ENCODE data around the gene RPE65. TPM values are rescaled to one million over a fixed set of nuclear protein-coding genes. Genes with fewer than 3 reads are reported as not detected.
A peak's percentile ranks its signal among the peaks of the same experiment; 100 is the strongest.
"Not testable (repeated sequence)": the region's sequence is repeated elsewhere in the genome, so short reads cannot be mapped to it uniquely, and the experiment has no call there.

Gene RPE65
- total RNA-seq, result not detected

GRCh38 chr1:68449901-68450300 is at the start of gene RPE65:
RPE65 (minus strand) TSS chr1:68449954; CDS start chr1:68449905, 49 bp downstream.
- Histone ChIP-seq H3K9ac (ENCODE audit: low read depth in 1 of 3, low read length in 3 of 3) (no peak within 1 kb of the TSS), H3K27me3 (ENCODE audit: control insufficient read depth in 3 of 3, insufficient read depth in 3 of 3, low read length in 3 of 3) (peaks cover 0 to under 1% (median 0%) of the 10 kb centered on the region in 3 donors), H3K27ac (ENCODE audit: low read depth, low read length) (no peak within 1 kb of the TSS), H3K4me1 (ENCODE audit: control insufficient read depth in 3 of 3, insufficient read depth in 3 of 3, low read length in 3 of 3) (no peaks in the 10 kb centered on the region), H3K36me3 (ENCODE audit: control insufficient read depth in 3 of 3, insufficient read depth in 3 of 3, low read length in 3 of 3) (no peaks in the 10 kb centered on the region), H3K9me3 (ENCODE audit: control insufficient read depth in 3 of 3, low read length in 3 of 3) (no peaks in the 10 kb centered on the region), H3K4me3 (ENCODE audit: low read length in 3 of 3) (no peak within 1 kb of the TSS)

GRCh38 chr1:68497358-68497698 is 47.6 kb upstream of the RPE65 start:
- Histone ChIP-seq H3K4me3 (ENCODE audit: low read length in 3 of 3) (peak overlapping the region; percentile 76 to 90 (median 84)), H3K27ac (ENCODE audit: low read depth, low read length) (no peak overlapping the region), H3K27me3 (ENCODE audit: control insufficient read depth in 3 of 3, insufficient read depth in 3 of 3, low read length in 3 of 3) (no peaks in the 10 kb centered on the region), H3K9me3 (ENCODE audit: control insufficient read depth in 3 of 3, low read length in 3 of 3) (no peaks in the 10 kb centered on the region), H3K9ac (ENCODE audit: low read depth in 1 of 3, low read length in 3 of 3) (peak overlapping the region; percentile 41 to 77 (median 59)), H3K36me3 (ENCODE audit: control insufficient read depth in 3 of 3, insufficient read depth in 3 of 3, low read length in 3 of 3) (no peaks in the 10 kb centered on the region), H3K4me1 (ENCODE audit: control insufficient read depth in 3 of 3, insufficient read depth in 3 of 3, low read length in 3 of 3) (peaks cover 10 to 16% (median 12%) of the 10 kb centered on the region in 3 donors)

- H3K9me3 ChIP-seq (ENCODE audit: control insufficient read depth in 3 of 3, low read length in 3 of 3), result no peaks in the 10 kb centered on the region
- no peak within 1 kb of the TSS for H3K27ac ChIP-seq (ENCODE audit: low read depth, low read length)
- peaks cover 10 to 16% (median 12%) of the 10 kb centered on the region in 3 donors for H3K4me1 ChIP-seq (ENCODE audit: control insufficient read depth in 3 of 3, insufficient read depth in 3 of 3, low read length in 3 of 3)
- H3K36me3 ChIP-seq (ENCODE audit: control insufficient read depth in 3 of 3, insufficient read depth in 3 of 3, low read length in 3 of 3), result no peaks in the 10 kb centered on the region
- H3K9ac ChIP-seq (ENCODE audit: low read depth in 1 of 3, low read length in 3 of 3), result peak within 1 kb of the TSS; percentile 41 to 77 (median 75)
- peak within 1 kb of the TSS; percentile 76 to 90 (median 84) for H3K4me3 ChIP-seq (ENCODE audit: low read length in 3 of 3)
- no peaks in the 10 kb centered on the region for H3K27me3 ChIP-seq (ENCODE audit: control insufficient read depth in 3 of 3, insufficient read depth in 3 of 3, low read length in 3 of 3)
Measured at GRCh38 chr1:68496680-68497357, 47.1 kb upstream of the RPE65 start, which contains the start of gene DEPDC1. DEPDC1 (minus strand) TSS chr1:68497082; CDS start chr1:68496999, 83 bp downstream.

GRCh38 chr1:68495968-68496679 is 46.4 kb upstream of the RPE65 start:
- peak overlapping the region; percentile 41 to 77 (median 75) for H3K9ac ChIP-seq (ENCODE audit: low read depth in 1 of 3, low read length in 3 of 3)
- no peaks in the 10 kb centered on the region for H3K27me3 ChIP-seq (ENCODE audit: control insufficient read depth in 3 of 3, insufficient read depth in 3 of 3, low read length in 3 of 3)
- no peaks in the 10 kb centered on the region for H3K36me3 ChIP-seq (ENCODE audit: control insufficient read depth in 3 of 3, insufficient read depth in 3 of 3, low read length in 3 of 3)
- H3K4me1 ChIP-seq (ENCODE audit: control insufficient read depth in 3 of 3, insufficient read depth in 3 of 3, low read length in 3 of 3), result peaks cover 10 to 16% (median 12%) of the 10 kb centered on the region in 3 donors
- no peaks in the 10 kb centered on the region for H3K9me3 ChIP-seq (ENCODE audit: control insufficient read depth in 3 of 3, low read length in 3 of 3)
- H3K4me3 ChIP-seq (ENCODE audit: low read length in 3 of 3), result peak overlapping the region; percentile 76 to 90 (median 84)
- H3K27ac ChIP-seq (ENCODE audit: low read depth, low read length), result no peak overlapping the region

DNA sequence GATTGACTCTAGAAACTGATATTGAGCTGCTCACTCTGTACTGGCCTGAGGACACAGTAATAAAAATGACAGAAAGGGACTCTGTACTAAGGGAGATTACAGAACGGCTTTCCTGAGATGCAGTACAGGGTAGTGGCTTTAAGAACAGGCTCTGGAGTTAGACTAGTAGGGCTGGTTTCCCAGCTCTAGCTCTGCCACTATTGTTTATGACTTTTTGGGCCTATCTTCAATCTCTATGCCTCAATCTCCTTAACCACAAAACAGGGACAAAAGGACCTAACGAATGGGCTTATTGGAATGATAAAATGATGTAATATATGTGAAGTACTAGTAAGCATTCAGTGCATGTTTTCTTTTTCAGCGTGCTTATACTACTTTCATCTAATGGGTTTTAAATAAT is 45.8 kb upstream of the RPE65 start:
- Histone ChIP-seq H3K36me3 (ENCODE audit: control insufficient read depth in 3 of 3, insufficient read depth in 3 of 3, low read length in 3 of 3) (no peaks in the 10 kb centered on the region), H3K4me1 (ENCODE audit: control insufficient read depth in 3 of 3, insufficient read depth in 3 of 3, low read length in 3 of 3) (peaks cover 10 to 16% (median 12%) of the 10 kb centered on the region in 3 donors), H3K9me3 (ENCODE audit: control insufficient read depth in 3 of 3, low read length in 3 of 3) (no peaks in the 10 kb centered on the region), H3K27ac (ENCODE audit: low read depth, low read length) (no peak overlapping the region), H3K27me3 (ENCODE audit: control insufficient read depth in 3 of 3, insufficient read depth in 3 of 3, low read length in 3 of 3) (no peaks in the 10 kb centered on the region), H3K9ac (ENCODE audit: low read depth in 1 of 3, low read length in 3 of 3) (no peak overlapping the region), H3K4me3 (ENCODE audit: low read length in 3 of 3) (no peak overlapping the region)

DNA sequence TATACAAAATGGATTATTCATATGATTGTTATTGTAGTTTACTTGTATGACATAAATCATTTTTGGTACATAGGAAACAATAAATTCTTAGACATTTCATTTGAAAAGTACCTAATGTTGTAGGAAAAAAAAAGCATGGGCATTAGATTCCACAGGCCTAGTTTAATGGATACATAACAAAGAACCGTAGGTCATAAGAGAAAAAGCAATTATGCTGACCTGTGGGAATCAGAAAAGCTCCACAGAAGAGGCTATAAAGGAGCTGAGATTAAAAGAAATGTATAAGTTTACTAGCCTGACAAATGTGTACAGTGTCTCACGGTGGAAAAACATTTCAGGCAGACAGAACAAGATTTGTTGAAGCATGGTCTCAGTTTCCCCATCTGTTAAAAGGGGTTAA is 43.4 kb upstream of the RPE65 start:
- no peak overlapping the region for H3K27ac ChIP-seq (ENCODE audit: low read depth, low read length)
- no peaks in the 10 kb centered on the region for H3K27me3 ChIP-seq (ENCODE audit: control insufficient read depth in 3 of 3, insufficient read depth in 3 of 3, low read length in 3 of 3)
- no peaks in the 10 kb centered on the region for H3K36me3 ChIP-seq (ENCODE audit: control insufficient read depth in 3 of 3, insufficient read depth in 3 of 3, low read length in 3 of 3)
- no peaks in the 10 kb centered on the region for H3K9me3 ChIP-seq (ENCODE audit: control insufficient read depth in 3 of 3, low read length in 3 of 3)
- no peak overlapping the region for H3K4me3 ChIP-seq (ENCODE audit: low read length in 3 of 3)
- H3K9ac ChIP-seq (ENCODE audit: low read depth in 1 of 3, low read length in 3 of 3), result no peak overlapping the region
- peaks cover 10 to 16% (median 12%) of the 10 kb centered on the region in 3 donors for H3K4me1 ChIP-seq (ENCODE audit: control insufficient read depth in 3 of 3, insufficient read depth in 3 of 3, low read length in 3 of 3)

DNA sequence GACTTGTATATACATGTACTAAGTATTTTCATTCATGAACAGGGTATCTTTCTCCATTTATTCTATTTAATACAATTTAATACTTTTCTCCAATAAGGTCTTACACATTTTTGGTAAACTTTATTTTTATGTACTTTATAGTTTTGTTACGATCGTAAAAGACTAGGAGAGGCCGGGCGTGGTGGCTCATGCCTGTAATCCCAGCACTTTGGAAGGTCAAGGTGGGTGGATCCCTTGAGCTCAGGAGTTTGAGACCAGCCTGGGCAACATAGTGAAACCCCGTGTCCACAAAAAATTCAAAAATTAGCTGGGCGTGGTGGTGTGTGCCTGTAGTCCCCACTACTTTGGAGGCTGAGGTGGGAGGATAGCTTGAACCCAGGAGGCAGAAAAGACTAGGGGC is 42.5 kb upstream of the RPE65 start:
- H3K9ac ChIP-seq (ENCODE audit: low read depth in 1 of 3, low read length in 3 of 3); H3K4me3 ChIP-seq (ENCODE audit: low read length in 3 of 3): not testable (repeated sequence)

GRCh38 chr1:68490046-68490651 is 40.4 kb upstream of the RPE65 start:
- Histone ChIP-seq H3K4me1 (ENCODE audit: control insufficient read depth in 3 of 3, insufficient read depth in 3 of 3, low read length in 3 of 3) (no peaks in the 10 kb centered on the region), H3K4me3 (ENCODE audit: low read length in 3 of 3) (no peak overlapping the region), H3K36me3 (ENCODE audit: control insufficient read depth in 3 of 3, insufficient read depth in 3 of 3, low read length in 3 of 3) (no peaks in the 10 kb centered on the region), H3K9me3 (ENCODE audit: control insufficient read depth in 3 of 3, low read length in 3 of 3) (no peaks in the 10 kb centered on the region), H3K27ac (ENCODE audit: low read depth, low read length) (no peak overlapping the region), H3K9ac (ENCODE audit: low read depth in 1 of 3, low read length in 3 of 3) (no peak overlapping the region), H3K27me3 (ENCODE audit: control insufficient read depth in 3 of 3, insufficient read depth in 3 of 3, low read length in 3 of 3) (no peaks in the 10 kb centered on the region)

More for the DNA sequence above, 42.5 kb upstream of the RPE65 start:
- H3K36me3 ChIP-seq (ENCODE audit: control insufficient read depth in 3 of 3, insufficient read depth in 3 of 3, low read length in 3 of 3); H3K27me3 ChIP-seq (ENCODE audit: control insufficient read depth in 3 of 3, insufficient read depth in 3 of 3, low read length in 3 of 3); H3K27ac ChIP-seq (ENCODE audit: low read depth, low read length); H3K9me3 ChIP-seq (ENCODE audit: control insufficient read depth in 3 of 3, low read length in 3 of 3): not testable (repeated sequence)
- peaks cover 10 to 13% (median 12%) of the 10 kb centered on the region in 3 donors for H3K4me1 ChIP-seq (ENCODE audit: control insufficient read depth in 3 of 3, insufficient read depth in 3 of 3, low read length in 3 of 3)

DNA sequence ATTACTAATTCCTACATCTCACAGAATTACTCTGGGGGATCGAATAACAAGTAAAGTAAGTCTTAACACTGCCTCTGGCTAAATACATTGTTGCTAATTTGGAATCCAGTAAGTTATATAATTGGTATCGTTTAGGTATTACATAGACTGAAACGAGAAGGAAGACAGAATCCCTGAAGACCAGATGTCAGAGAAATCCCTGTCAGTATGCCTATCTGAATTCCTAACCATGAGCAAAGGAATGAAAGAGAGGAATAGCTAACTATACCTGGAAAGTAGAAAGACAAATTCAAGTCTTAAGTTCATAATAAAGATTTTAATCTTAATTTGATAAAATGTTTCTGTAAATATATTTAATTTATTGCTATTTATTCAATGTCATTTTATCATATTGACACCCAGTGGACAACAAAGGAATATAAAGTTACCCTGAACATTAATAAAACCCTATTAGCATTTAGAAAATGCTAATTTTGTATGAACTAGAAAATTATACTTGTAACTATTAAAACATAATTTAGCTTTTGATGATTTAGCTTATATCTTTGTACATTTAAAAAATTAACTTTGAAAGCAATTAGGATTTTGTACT is 35.8 kb upstream of the RPE65 start:
- H3K27me3 ChIP-seq (ENCODE audit: control insufficient read depth in 3 of 3, insufficient read depth in 3 of 3, low read length in 3 of 3), result no peaks in the 10 kb centered on the region
- H3K36me3 ChIP-seq (ENCODE audit: control insufficient read depth in 3 of 3, insufficient read depth in 3 of 3, low read length in 3 of 3), result no peaks in the 10 kb centered on the region
- H3K27ac ChIP-seq (ENCODE audit: low read depth, low read length), result no peak overlapping the region
- H3K4me1 ChIP-seq (ENCODE audit: control insufficient read depth in 3 of 3, insufficient read depth in 3 of 3, low read length in 3 of 3), result no peaks in the 10 kb centered on the region
- no peaks in the 10 kb centered on the region for H3K9me3 ChIP-seq (ENCODE audit: control insufficient read depth in 3 of 3, low read length in 3 of 3)
- no peak overlapping the region for H3K9ac ChIP-seq (ENCODE audit: low read depth in 1 of 3, low read length in 3 of 3)
- no peak overlapping the region for H3K4me3 ChIP-seq (ENCODE audit: low read length in 3 of 3)
